ENCODE measurements around the gene ITPR1.
"Not testable (repeated sequence)": the region's sequence is repeated elsewhere in the genome, so short reads cannot be mapped to it uniquely, and the experiment has no call there.

The ITPR1 gene

DNA sequence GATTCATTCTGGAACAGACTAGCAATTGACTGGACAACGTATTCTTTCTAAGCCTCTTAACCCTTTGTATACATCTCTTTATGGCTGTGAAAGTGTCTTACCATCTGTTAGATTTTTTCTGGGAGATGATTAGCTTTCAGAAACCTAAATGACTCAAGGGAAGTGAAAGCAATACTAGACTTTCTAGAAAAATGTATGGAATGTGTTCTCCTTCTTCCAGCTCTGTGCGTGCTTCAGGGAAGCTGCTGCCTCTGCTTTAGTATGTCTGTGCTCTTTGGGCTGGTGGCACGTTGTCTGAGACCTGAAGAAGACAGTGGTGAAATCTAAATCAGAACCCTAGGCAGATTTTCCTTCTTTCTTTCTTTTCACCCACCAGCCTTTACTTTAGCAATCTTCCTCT, 89.5 kb downstream of the ITPR1 start:
- Histone ChIP-seq H3K9ac (ENCODE audit: insufficient read length) (peak overlapping the region; percentile 34), H3K36me3 (ENCODE audit: insufficient read depth, low read length) (no peaks in the 10 kb centered on the region), H3K4me3 (0 out of 2 replicates have a peak overlapping the region, but pooled peaks have one; percentile 33), H3K9me3 (ENCODE audit: low read depth, low read length) (no peaks in the 10 kb centered on the region), H3K27ac (peak overlapping the region; percentile 76)
- DNase-seq (ENCODE audit: low read depth, low spot score) = no peak
- TF ChIP-seq POLR2AphosphoS5 (IDR thresholded peaks at IDR 0.05; ENCODE audit: borderline replicate concordance, low read depth, low read length) = no peak
- no peak for TF ChIP-seq FOXP2 (optimal IDR thresholded peaks at IDR 0.05; ENCODE audit: control extremely low read depth, extremely low read length, insufficient read depth)
- no peak for TF ChIP-seq EZH2 (IDR thresholded peaks at IDR 0.05)

DNA sequence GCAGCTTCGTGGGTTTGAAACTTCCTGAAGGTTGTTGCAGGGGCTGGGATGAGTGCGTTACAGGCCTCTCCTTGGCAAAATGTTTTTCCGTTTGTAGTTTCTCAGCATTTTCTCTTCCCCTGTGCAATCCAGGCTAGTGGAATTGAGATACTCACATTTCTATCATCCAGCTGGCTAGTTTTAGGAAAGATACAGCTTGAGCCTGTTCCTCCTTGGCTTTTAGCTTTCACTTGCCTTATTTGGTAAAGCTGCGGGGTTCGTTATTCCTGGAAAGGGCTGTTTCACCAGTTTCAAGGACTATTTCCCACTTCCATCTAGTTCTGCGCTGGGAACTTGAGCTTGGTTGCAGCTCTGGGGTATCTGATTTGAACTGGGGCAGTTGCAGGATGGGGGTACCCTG, 90.3 kb downstream of the ITPR1 start:
- H3K36me3 ChIP-seq (ENCODE audit: insufficient read depth, low read length) = no peaks in the 10 kb centered on the region
- H3K9me3 ChIP-seq (ENCODE audit: low read depth, low read length) = no peaks in the 10 kb centered on the region
- TF ChIP-seq EZH2 (IDR thresholded peaks at IDR 0.05) (no peak), FOXP2 (optimal IDR thresholded peaks at IDR 0.05; ENCODE audit: control extremely low read depth, extremely low read length, insufficient read depth) (no peak), POLR2AphosphoS5 (IDR thresholded peaks at IDR 0.05; ENCODE audit: borderline replicate concordance, low read depth, low read length) (no peak)
- H3K27ac ChIP-seq = peak overlapping the region; percentile 76
- H3K9ac ChIP-seq (ENCODE audit: insufficient read length) = peak overlapping the region; percentile 34
- DNase-seq (ENCODE audit: low read depth, low spot score) = no peak
- H3K4me3 ChIP-seq = no peak overlapping the region

DNA sequence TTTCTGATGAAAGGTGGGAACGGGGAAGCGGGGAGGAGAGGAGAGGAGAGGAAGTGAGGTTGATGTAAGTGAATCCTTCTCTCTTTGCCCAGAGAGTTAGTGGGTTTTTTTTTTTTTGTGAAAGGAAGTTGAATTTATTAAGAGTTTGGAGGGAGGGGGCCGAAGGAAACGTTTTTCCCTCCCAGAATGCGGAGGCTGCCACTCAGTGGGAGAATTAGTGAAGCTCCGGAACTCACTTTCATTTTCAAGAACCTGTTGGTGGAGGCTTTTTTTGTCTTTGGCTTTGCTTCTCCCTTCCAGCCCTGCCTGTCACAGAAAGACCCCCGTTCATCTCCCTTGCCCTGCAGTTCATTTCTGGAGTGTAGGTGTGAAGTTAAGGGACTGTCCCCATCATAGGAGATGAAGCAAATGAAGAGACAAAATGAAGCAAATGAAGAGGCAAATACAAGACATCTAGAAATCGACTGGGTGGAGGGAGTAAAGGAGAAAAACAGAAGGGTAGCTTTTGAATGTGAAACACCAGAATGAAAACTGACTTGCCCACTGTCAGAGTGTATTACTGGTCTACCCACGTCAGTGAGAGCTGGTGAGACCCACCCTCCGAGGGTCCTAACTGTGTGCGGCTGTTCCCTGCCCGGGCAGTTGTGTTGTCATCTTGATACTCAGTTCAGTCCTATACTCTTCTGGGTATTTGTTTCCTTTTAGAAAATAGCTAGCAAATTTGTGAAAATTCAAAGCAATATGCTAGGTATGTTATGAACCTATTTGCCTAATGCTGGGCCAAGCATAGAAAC, 91.5 kb downstream of the ITPR1 start:
- H3K9ac ChIP-seq (ENCODE audit: insufficient read length) = no peak overlapping the region
- H3K4me3 ChIP-seq = no peak overlapping the region
- no peak for TF ChIP-seq FOXP2 (optimal IDR thresholded peaks at IDR 0.05; ENCODE audit: control extremely low read depth, extremely low read length, insufficient read depth)
- H3K27ac ChIP-seq = no peak overlapping the region
- H3K9me3 ChIP-seq (ENCODE audit: low read depth, low read length) = no peaks in the 10 kb centered on the region
- no peak for DNase-seq (ENCODE audit: low read depth, low spot score)
- no peaks in the 10 kb centered on the region for H3K36me3 ChIP-seq (ENCODE audit: insufficient read depth, low read length)

DNA sequence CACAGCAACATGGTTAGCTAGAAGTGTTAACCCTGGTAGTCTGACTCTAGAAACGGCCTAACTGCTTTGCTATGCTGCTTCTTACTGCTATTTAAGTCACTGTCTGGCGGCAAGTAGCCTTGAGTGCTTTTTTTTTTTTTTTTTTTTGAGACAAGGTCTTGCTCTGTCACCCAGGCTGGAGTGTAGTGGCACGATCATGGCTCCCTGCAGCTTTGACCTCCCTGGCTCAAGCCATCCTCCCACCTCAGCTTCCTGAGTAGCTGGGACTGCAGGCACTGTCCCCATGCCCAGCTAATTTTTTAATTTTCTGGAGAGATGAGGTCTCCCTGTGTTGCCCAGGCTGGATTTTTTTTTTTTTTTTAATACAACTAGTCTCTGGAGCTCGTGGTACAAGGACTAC, 93.2 kb downstream of the ITPR1 start:
- TF ChIP-seq POLR2AphosphoS5 (IDR thresholded peaks at IDR 0.05; ENCODE audit: borderline replicate concordance, low read depth, low read length) = no peak
- TF ChIP-seq EZH2 (IDR thresholded peaks at IDR 0.05) = no peak
- no peak for TF ChIP-seq FOXP2 (optimal IDR thresholded peaks at IDR 0.05; ENCODE audit: control extremely low read depth, extremely low read length, insufficient read depth)
- no peak overlapping the region for H3K9ac ChIP-seq (ENCODE audit: insufficient read length)
- H3K36me3 ChIP-seq (ENCODE audit: insufficient read depth, low read length) = no peaks in the 10 kb centered on the region
- no peak overlapping the region for H3K4me3 ChIP-seq
- no peak overlapping the region for H3K27ac ChIP-seq
- H3K9me3 ChIP-seq (ENCODE audit: low read depth, low read length) = no peaks in the 10 kb centered on the region
- no peak for DNase-seq (ENCODE audit: low read depth, low spot score)

DNA sequence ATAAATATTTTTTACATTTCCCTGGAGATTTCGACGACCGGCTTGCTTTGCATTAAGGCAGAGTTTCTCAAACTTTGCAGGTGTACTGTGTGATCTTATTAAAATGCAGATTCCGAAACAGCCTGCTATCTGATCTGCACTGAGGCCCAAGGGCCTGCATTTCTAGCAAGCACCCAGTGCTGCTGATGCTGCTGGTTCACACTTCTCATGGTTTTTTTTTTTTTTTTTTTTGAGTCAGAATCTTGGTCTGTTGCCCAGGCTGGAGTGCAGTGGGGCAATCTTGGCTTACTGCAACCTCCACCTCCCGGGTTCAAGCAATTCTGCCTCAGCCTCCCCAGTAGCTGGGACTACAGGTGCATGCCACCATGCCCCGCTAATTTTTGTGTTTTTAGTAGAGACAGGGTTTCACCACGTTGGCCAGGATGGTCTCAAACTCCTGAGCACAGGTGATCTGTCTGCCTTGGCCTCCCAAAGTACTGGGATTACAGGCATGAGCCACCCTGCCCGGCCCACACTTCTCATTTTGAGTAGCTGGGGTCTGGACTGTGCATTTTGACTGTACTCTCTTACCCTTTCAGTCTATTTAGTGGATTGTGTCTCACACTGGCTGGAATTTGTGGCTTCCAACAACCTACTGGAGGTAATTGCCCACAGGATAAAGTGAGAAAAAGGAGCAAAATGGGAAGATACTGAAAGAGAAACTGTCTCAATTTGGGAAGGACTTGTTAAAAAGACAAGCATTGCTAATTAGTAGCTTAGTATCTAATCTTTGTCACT, 94.1 kb downstream of the ITPR1 start:
- Histone ChIP-seq H3K4me3 (no peak overlapping the region), H3K9me3 (ENCODE audit: low read depth, low read length) (no peaks in the 10 kb centered on the region), H3K36me3 (ENCODE audit: insufficient read depth, low read length) (no peaks in the 10 kb centered on the region), H3K27ac (no peak overlapping the region), H3K9ac (ENCODE audit: insufficient read length) (no peak overlapping the region)
- no peak for DNase-seq (ENCODE audit: low read depth, low spot score)
- TF ChIP-seq FOXP2 (optimal IDR thresholded peaks at IDR 0.05; ENCODE audit: control extremely low read depth, extremely low read length, insufficient read depth) = no peak
- no peak for TF ChIP-seq EZH2 (IDR thresholded peaks at IDR 0.05)

DNA sequence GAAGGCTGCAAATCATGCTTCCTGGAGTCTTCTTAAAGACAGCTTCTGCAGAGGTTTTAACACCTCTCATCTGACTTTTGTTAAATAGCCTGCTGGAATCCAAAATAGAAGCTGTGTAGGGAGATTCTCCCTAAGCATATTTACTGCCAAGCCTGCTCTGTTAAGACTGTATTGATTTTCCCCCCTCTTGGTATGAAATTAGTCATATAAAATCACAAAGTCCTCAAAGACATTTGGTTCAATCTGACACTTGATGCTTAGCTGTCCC, 94.6 kb downstream of the ITPR1 start:
- Histone ChIP-seq H3K4me3 (no peak overlapping the region), H3K27ac (no peak overlapping the region), H3K9me3 (ENCODE audit: low read depth, low read length) (no peaks in the 10 kb centered on the region), H3K36me3 (ENCODE audit: insufficient read depth, low read length) (no peaks in the 10 kb centered on the region), H3K9ac (ENCODE audit: insufficient read length) (no peak overlapping the region)
- no peak for TF ChIP-seq EZH2 (IDR thresholded peaks at IDR 0.05)
- TF ChIP-seq POLR2AphosphoS5 (IDR thresholded peaks at IDR 0.05; ENCODE audit: borderline replicate concordance, low read depth, low read length) = no peak
- TF ChIP-seq FOXP2 (optimal IDR thresholded peaks at IDR 0.05; ENCODE audit: control extremely low read depth, extremely low read length, insufficient read depth) = no peak
- no peak for DNase-seq (ENCODE audit: low read depth, low spot score)

DNA sequence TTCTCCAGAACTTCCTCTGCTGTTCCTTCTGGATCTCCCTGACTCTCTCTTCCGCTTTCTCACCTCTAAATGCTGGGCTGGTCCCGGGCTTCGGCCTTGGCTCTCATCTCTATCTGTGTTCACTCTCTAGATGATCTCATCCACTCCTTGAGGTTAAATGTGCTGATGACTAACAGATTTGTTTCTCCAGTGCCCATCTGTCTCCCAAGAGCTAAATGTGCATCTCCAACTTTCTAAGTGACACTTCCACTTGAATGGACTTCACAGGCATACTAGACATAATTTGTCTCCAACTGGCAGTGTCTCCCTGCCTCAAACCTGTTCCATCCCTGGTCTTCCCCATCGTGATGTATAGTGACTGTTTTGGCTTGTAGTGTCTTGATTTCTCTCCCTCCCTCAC, 95.3 kb downstream of the ITPR1 start:
- no peaks in the 10 kb centered on the region for H3K36me3 ChIP-seq (ENCODE audit: insufficient read depth, low read length)
- H3K9ac ChIP-seq (ENCODE audit: insufficient read length) = no peak overlapping the region
- H3K9me3 ChIP-seq (ENCODE audit: low read depth, low read length) = no peaks in the 10 kb centered on the region
- H3K4me3 ChIP-seq = no peak overlapping the region
- H3K27ac ChIP-seq = no peak overlapping the region
- no peak for TF ChIP-seq EZH2 (IDR thresholded peaks at IDR 0.05)
- TF ChIP-seq FOXP2 (optimal IDR thresholded peaks at IDR 0.05; ENCODE audit: control extremely low read depth, extremely low read length, insufficient read depth) = no peak
- no peak for TF ChIP-seq POLR2AphosphoS5 (IDR thresholded peaks at IDR 0.05; ENCODE audit: borderline replicate concordance, low read depth, low read length)
- DNase-seq (ENCODE audit: low read depth, low spot score) = no peak

DNA sequence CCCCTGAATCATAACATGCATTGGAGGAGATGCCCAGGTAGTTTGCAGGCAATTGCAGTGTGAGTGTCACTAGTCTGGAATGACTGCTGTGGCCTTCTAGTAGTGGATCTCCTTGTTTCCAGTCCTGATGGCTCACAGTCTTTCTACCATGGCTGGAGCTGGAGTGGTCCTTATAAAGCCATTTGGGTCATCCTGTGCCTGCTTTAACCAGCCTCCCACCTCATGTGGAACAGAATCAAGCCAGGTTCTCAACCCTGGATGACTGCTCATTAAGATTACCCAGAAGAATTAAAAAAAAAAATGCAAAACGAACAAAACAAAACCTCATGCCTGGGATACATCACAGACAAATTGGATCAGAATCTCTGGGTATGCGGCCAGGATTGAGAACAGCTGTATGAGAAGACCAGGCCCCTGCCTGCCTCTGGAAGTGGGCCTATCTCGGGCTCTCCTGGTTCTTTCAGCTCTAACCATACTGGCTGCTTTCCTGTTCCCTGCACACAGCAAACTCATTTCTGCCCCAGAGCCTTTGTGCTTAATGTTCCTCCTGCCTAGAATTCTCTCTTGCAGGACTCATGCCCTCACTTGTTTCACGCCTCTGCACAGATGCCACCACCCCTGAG, 96.4 kb downstream of the ITPR1 start:
- TF ChIP-seq EZH2 (IDR thresholded peaks at IDR 0.05) = no peak
- no peak for DNase-seq (ENCODE audit: low read depth, low spot score)
- H3K36me3 ChIP-seq (ENCODE audit: insufficient read depth, low read length) = no peaks in the 10 kb centered on the region
- no peak overlapping the region for H3K27ac ChIP-seq
- no peaks in the 10 kb centered on the region for H3K9me3 ChIP-seq (ENCODE audit: low read depth, low read length)
- H3K9ac ChIP-seq (ENCODE audit: insufficient read length) = no peak overlapping the region
- no peak overlapping the region for H3K4me3 ChIP-seq

DNA sequence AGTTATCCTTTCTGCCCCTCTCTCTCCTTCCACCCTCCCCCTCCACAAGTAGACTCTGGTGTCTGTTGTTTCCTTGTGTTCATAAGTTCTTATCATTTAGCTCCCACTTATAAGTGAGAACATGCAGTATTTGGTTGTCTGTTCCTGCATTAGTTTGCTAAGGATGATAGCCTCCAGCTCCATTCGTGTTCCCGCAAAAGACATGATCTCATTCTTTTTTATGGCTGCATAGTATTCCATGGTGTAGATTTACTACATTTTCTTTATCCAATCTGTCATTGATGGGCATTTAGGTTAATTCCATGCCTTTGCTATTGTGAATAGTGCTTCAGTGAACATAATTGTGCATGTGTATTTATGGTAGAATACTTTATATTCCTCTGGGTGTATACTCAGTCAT, 97.7 kb downstream of the ITPR1 start:
- not testable (repeated sequence) for H3K9me3 ChIP-seq (ENCODE audit: low read depth, low read length); DNase-seq (ENCODE audit: low read depth, low spot score); H3K36me3 ChIP-seq (ENCODE audit: insufficient read depth, low read length); H3K9ac ChIP-seq (ENCODE audit: insufficient read length); H3K4me3 ChIP-seq; H3K27ac ChIP-seq

Data from SK-N-MC (cell line).